Smooth muscle cell (in vitro differentiated cells): ENCODE measurements around the gene ZC3H7A. TPM values are rescaled to one million over a fixed set of nuclear protein-coding genes. Genes with fewer than 3 reads are reported as not detected.
"Not testable (repeated sequence)": the region's sequence is repeated elsewhere in the genome, so short reads cannot be mapped to it uniquely, and the experiment has no call there.

Experiments
- DNase-seq: peaks from one replicate; lab custom pipeline; 2025; ENCODE audit not compliant: unreplicated experiment; lab: John Stamatoyannopoulos, UW
- H2AFZ ChIP-seq: fragments of 200-600 bp; sonication (generic); 2 replicates; pipeline ENCODE4 v1.6.0; 2016; ENCODE audit warnings: antibody characterized with exemption, low read depth, mild to moderate bottlenecking
- H3F3A ChIP-seq: fragments of 200-600 bp; sonication (generic); 2 replicates; pipeline ENCODE4 v1.6.0; 2017; ENCODE audit warnings: antibody characterized with exemption, low read depth
- H3K27ac ChIP-seq: fragments of 200-600 bp; sonication (generic); 2 replicates; pipeline ENCODE4 v1.5.1; 2016; ENCODE audit warnings: low read depth, mild to moderate bottlenecking
- H3K27me3 ChIP-seq: fragments of 200-600 bp; sonication (generic); 2 replicates; pipeline ENCODE4 v1.6.1; 2016; ENCODE audit warnings: low read depth, mild to moderate bottlenecking
- H3K36me3 ChIP-seq: fragments of 200-600 bp; sonication (generic); 2 replicates; pipeline ENCODE4 v1.5.1; 2016; ENCODE audit warnings: low read depth
- H3K4me1 ChIP-seq: fragments of 200-600 bp; sonication (generic); 2 replicates; pipeline ENCODE4 v1.5.1; 2016; ENCODE audit warnings: low read depth
- H3K4me2 ChIP-seq: fragments of 200-600 bp; sonication (generic); 2 replicates; pipeline ENCODE4 v1.6.0; 2016; ENCODE audit warnings: mild to moderate bottlenecking
- H3K4me3 ChIP-seq: fragments of 200-600 bp; sonication (generic); 2 replicates; pipeline ENCODE4 v1.5.1; 2016; ENCODE audit warnings: mild to moderate bottlenecking
- H3K79me2 ChIP-seq: fragments of 200-600 bp; sonication (generic); 2 replicates; pipeline ENCODE4 v1.6.0; 2016; ENCODE audit warnings: low read depth, mild to moderate bottlenecking
- H3K9ac ChIP-seq: fragments of 200-600 bp; sonication (generic); 2 replicates; pipeline ENCODE4 v1.6.0; 2016; ENCODE audit warnings: low read depth
- H3K9me3 ChIP-seq: fragments of 200-600 bp; sonication (generic); replicated peaks from 2 replicates; pipeline ENCODE4 v1.5.1; 2016; ENCODE audit warnings: low read depth
- H4K20me1 ChIP-seq: fragments of 200-600 bp; sonication (generic); 2 replicates; pipeline ENCODE4 v1.6.0; 2016; ENCODE audit warnings: low read depth
- WGBS: methylation state at CpG from one replicate; pipeline ENCODE4 v1.1.7; 2016; ENCODE audit warnings: low lambda C conversion rate; 5-methylcytosine and 5-hydroxymethylcytosine counted together
- polyA plus RNA-seq: library from polyadenylated mRNA; unstranded; fragments of >200 nt; fragmentation: Nextera tagmentation; extraction: Ambion mirVana; gene quantifications from 2 replicates; pipeline ENCODE4 v1.2.1, GENCODE V29; 2016
- total RNA-seq: library from RNA; depleted of rRNA; stranded (reverse); fragments of >200 nt; gene quantifications from 2 replicates; pipeline ENCODE4 v1.2.3, GENCODE V29; 2014
- TF ChIP-seq, protein P1 (sequence below): fragments of 200-600 bp; sonication (generic); IDR thresholded peaks from 2 replicates; pipeline ENCODE4 v1.5.1; 2017; ENCODE audit warnings: borderline replicate concordance, mild to moderate bottlenecking, antibody characterized with exemption; ENCODE audit not compliant: insufficient read depth, poor library complexity, severe bottlenecking

ZC3H7A gene
- total and polyA plus RNA-seq, 2 experiments from 2014 or later = 37.3 to 38.6 TPM

DNA sequence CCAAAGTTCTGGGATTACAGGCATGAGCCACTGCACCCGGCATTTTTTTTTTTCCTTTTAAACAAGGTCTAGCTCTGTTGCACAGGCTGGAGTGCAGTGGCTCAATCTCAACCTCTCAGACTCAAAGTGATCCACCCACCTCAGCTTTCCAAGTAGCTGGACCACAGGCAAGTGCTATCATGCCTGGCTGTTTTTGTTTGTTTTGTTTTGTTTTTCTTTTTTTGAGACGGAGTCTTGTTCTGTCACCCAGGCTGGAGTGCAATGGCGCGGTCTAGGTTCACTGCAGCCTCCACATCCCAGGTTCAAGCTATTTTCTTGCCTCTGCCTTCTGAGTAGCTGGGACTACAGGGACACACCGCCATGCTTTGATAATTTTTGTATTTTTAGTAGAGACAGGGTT, 19.1 kb upstream of the ZC3H7A start:
- H3K27me3 ChIP-seq = no peaks in the 10 kb centered on the region
- DNase-seq = no peak
- no peak overlapping the region for H2AFZ ChIP-seq
- H3F3A ChIP-seq = no peaks in the 10 kb centered on the region
- H3K9ac ChIP-seq = no peak overlapping the region
- H3K9me3 ChIP-seq = no peaks in the 10 kb centered on the region
- H3K4me2 ChIP-seq = no peak overlapping the region
- H3K4me3 ChIP-seq = no peak overlapping the region
- TF ChIP-seq, protein P1, sequence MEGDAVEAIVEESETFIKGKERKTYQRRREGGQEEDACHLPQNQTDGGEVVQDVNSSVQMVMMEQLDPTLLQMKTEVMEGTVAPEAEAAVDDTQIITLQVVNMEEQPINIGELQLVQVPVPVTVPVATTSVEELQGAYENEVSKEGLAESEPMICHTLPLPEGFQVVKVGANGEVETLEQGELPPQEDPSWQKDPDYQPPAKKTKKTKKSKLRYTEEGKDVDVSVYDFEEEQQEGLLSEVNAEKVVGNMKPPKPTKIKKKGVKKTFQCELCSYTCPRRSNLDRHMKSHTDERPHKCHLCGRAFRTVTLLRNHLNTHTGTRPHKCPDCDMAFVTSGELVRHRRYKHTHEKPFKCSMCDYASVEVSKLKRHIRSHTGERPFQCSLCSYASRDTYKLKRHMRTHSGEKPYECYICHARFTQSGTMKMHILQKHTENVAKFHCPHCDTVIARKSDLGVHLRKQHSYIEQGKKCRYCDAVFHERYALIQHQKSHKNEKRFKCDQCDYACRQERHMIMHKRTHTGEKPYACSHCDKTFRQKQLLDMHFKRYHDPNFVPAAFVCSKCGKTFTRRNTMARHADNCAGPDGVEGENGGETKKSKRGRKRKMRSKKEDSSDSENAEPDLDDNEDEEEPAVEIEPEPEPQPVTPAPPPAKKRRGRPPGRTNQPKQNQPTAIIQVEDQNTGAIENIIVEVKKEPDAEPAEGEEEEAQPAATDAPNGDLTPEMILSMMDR = no peak
- WGBS = 79% methylated on average over 5 of the region's 5 CpGs
- H3K36me3 ChIP-seq = no peaks in the 10 kb centered on the region
- no peaks in the 10 kb centered on the region for H3K4me1 ChIP-seq
- no peaks in the 10 kb centered on the region for H4K20me1 ChIP-seq
- no peaks in the 10 kb centered on the region for H3K79me2 ChIP-seq
- no peak overlapping the region for H3K27ac ChIP-seq

DNA sequence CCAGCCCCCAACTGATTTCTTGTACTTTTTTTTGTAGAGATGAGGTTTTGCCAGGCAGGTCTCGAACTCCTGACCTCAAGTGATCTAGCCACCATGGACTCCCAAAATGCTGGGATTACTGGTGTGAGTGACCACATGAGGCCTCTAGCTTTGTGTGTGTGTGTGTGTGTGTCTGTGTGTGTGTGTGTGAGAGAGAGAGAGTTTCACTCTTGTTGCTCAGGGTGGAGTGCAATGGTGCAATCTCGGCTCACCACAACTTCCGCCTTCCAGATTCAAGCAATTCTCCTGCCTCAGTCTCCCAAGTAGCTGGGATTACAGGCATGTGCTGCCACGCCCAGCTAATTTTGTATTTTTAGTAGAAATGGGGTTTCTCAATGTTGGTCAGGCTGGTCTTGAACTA, 17.7 kb upstream of the ZC3H7A start:
- H3K4me1 ChIP-seq, H3F3A ChIP-seq, H3K4me3 ChIP-seq, H3K27ac ChIP-seq, H3K4me2 ChIP-seq, H3K36me3 ChIP-seq, DNase-seq, H3K79me2 ChIP-seq, H2AFZ ChIP-seq, H3K9ac ChIP-seq, H3K27me3 ChIP-seq, H4K20me1 ChIP-seq, H3K9me3 ChIP-seq: not testable (repeated sequence)
- WGBS = 96% methylated on average over 4 of the region's 4 CpGs

DNA sequence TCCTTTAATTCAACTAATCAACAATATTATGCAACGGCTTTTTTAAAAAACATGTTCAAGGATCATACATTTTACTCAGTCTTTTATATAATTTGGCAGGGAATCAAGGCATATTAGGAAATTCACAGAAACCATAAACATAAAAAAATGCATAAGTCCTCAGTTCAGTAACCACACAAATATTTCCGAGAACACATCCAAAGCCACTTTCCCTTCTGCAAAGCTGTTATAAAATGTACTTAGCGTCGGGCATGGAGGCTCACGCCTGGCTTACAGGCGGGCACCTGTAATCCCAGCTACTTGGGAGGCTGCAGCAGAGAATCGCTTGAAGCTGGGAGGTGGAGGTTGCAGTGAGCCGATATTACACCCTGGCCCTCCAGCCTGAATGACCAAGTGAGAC, 9.7 kb upstream of the ZC3H7A start:
- H3K4me3 ChIP-seq = no peak overlapping the region
- no peak for DNase-seq
- no peaks in the 10 kb centered on the region for H3K36me3 ChIP-seq
- H4K20me1 ChIP-seq = peaks cover 5% of the 10 kb centered on the region
- no peak overlapping the region for H2AFZ ChIP-seq
- no peak overlapping the region for H3K27ac ChIP-seq
- TF ChIP-seq, protein P1 = no peak
- no peak overlapping the region for H3K9ac ChIP-seq
- H3K27me3 ChIP-seq = no peaks in the 10 kb centered on the region
- H3F3A ChIP-seq = no peaks in the 10 kb centered on the region
- H3K4me1 ChIP-seq = no peaks in the 10 kb centered on the region
- no peaks in the 10 kb centered on the region for H3K79me2 ChIP-seq
- H3K4me2 ChIP-seq = no peak overlapping the region
- no peaks in the 10 kb centered on the region for H3K9me3 ChIP-seq
- WGBS = 94% methylated on average over 8 of the region's 8 CpGs

DNA sequence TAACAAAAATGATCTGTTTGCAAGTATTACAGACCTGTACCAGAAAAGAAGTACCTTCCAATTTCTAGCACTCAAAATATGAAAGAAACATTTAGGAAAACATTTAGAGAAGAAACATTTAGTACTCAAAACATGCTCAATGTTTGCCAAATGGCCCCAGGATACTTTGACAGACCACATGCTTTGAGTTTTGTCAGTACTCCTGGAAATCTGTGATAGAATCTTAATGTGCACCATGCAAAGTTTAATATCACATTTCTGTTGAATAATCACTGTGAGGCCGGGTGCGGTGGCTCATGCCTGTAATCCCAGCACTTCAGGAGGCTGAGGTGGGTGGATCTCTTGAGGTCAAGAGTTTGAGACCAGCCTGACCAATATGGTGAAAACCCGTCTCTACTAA, 8.5 kb upstream of the ZC3H7A start:
- Histone ChIP-seq H3K4me2 (no peak overlapping the region), H3F3A (no peaks in the 10 kb centered on the region), H4K20me1 (peaks cover 8% of the 10 kb centered on the region), H3K27me3 (no peaks in the 10 kb centered on the region), H3K27ac (no peak overlapping the region), H3K4me1 (no peaks in the 10 kb centered on the region), H3K9me3 (no peaks in the 10 kb centered on the region), H3K79me2 (no peaks in the 10 kb centered on the region), H3K9ac (no peak overlapping the region), H3K4me3 (no peak overlapping the region), H3K36me3 (no peaks in the 10 kb centered on the region), H2AFZ (no peak overlapping the region)
- TF ChIP-seq, protein P1 = no peak
- 92% methylated on average over 3 of the region's 3 CpGs for WGBS
- no peak for DNase-seq
